WI38 (cell line): ENCODE data around the gene SAP30L.

Experiments
- H3K4me3 ChIP-seq: 2 replicates; pipeline ENCODE4 v1.5.1; 2011; ENCODE audit warnings: low read depth, mild to moderate bottlenecking, control low read depth, low read length
- CTCF ChIP-seq: IDR thresholded peaks from 2 replicates; pipeline ENCODE4 v1.5.1; 2012; ENCODE audit warnings: low read depth, mild to moderate bottlenecking, control low read depth, low read length

SAP30L gene

GRCh38 chr5:154409230-154409840 lies 36.5 kb upstream of the SAP30L start:
- no peak overlapping the region for H3K4me3 ChIP-seq
- no peak for TF ChIP-seq CTCF

- no peak overlapping the region for H3K4me3 ChIP-seq
- no peak for TF ChIP-seq CTCF
Observed at GRCh38 chr5:154410008-154410407, 35.8 kb upstream of the SAP30L start.

GRCh38 chr5:154410786-154411185 lies 35.0 kb upstream of the SAP30L start:
- TF ChIP-seq CTCF = no peak
- no peak overlapping the region for H3K4me3 ChIP-seq

GRCh38 chr5:154411338-154411737 lies 34.5 kb upstream of the SAP30L start:
- TF ChIP-seq CTCF = no peak

GRCh38 chr5:154412316-154412715 lies 33.5 kb upstream of the SAP30L start:
- TF ChIP-seq CTCF = no peak
- H3K4me3 ChIP-seq = no peak overlapping the region

More at GRCh38 chr5:154411338-154411737, 34.5 kb upstream of the SAP30L start:
- H3K4me3 ChIP-seq = no peak overlapping the region

GRCh38 chr5:154412925-154413324 lies 32.9 kb upstream of the SAP30L start:
- no peak overlapping the region for H3K4me3 ChIP-seq
- TF ChIP-seq CTCF = no peak

GRCh38 chr5:154415114-154415513 lies 30.7 kb upstream of the SAP30L start:
- TF ChIP-seq CTCF = no peak

More at GRCh38 chr5:154415114-154415513, 30.7 kb upstream of the SAP30L start:
- H3K4me3 ChIP-seq = no peak overlapping the region
